ENCODE measurements around the gene HTR6.

Gene HTR6

GRCh38 chr1:19661721-19662228, 2.9 kb upstream of the HTR6 start:
- ChIA-PET CTCF (interaction anchor here (0.6 to 1.9 kb wide), 15 partner anchors 11 to 1282 kb away, joined by 3 to 15 read pairs (median 4); no protein-coding TSS in a partner anchor), POLR2A (ENCODE audit: low non-redundant PET) (no interaction called here)
- H3K27ac ChIP-seq, result no peak overlapping the region
- TF ChIP-seq, protein P1, sequence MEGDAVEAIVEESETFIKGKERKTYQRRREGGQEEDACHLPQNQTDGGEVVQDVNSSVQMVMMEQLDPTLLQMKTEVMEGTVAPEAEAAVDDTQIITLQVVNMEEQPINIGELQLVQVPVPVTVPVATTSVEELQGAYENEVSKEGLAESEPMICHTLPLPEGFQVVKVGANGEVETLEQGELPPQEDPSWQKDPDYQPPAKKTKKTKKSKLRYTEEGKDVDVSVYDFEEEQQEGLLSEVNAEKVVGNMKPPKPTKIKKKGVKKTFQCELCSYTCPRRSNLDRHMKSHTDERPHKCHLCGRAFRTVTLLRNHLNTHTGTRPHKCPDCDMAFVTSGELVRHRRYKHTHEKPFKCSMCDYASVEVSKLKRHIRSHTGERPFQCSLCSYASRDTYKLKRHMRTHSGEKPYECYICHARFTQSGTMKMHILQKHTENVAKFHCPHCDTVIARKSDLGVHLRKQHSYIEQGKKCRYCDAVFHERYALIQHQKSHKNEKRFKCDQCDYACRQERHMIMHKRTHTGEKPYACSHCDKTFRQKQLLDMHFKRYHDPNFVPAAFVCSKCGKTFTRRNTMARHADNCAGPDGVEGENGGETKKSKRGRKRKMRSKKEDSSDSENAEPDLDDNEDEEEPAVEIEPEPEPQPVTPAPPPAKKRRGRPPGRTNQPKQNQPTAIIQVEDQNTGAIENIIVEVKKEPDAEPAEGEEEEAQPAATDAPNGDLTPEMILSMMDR (conservative IDR thresholded peaks at IDR 0.05; ENCODE audit: low read depth), result peak; percentile 71
- no peak for DNase-seq (ENCODE audit: low spot score)

DNA sequence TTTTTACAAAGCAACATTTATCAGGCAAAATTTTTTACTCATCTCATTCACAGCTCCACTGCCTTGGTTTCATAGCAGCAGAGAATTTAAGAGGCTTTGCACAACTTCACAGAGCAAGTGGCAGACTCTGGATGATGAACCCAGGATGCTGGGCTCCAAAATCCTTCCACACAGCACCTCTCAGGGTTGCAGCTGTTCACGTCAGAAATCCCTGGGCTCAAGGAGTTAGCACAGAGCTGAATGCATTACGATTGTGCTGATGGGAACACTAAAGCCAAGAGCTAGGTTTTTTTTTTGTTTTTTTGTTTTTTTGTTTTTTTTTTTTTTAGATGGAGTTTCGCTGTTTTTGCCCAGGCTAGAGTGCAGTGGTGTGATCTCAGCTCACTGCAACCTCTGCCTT, 2.4 kb upstream of the HTR6 start:
- POLR2A ChIA-PET (ENCODE audit: low non-redundant PET), result no interaction called here
- no peak for DNase-seq (ENCODE audit: low spot score)
- no peak overlapping the region for H3K27ac ChIP-seq
- CTCF ChIA-PET, result interaction anchor here (0.6 to 1.7 kb wide), 9 partner anchors 11 to 930 kb away, joined by 3 to 15 read pairs (median 4); no protein-coding TSS in a partner anchor
- TF ChIP-seq, protein P1 (conservative IDR thresholded peaks at IDR 0.05; ENCODE audit: low read depth), result no peak

DNA sequence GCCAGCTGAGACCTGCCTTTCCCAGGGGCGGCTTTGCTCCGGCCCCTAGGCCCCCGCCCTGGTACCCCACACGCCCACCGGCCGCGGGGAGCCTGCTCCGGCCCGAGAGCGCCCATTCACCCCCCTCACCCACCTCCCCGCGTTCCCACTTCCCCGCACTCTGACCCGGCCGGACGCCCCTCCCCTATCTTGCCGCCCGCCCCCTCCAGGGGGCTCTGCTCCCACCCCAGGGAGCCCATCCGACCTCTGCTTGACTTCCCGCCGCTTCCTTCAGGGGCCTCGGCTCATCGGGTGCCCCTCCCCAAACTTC, 466 bp downstream of the HTR6 start:
- no peak overlapping the region for H3K27ac ChIP-seq
- TF ChIP-seq, protein P1 (conservative IDR thresholded peaks at IDR 0.05; ENCODE audit: low read depth), result no peak
- CTCF ChIA-PET, result interaction anchor here (0.9 kb wide), 1 partner anchor 11 kb away, joined by 3 read pairs; no protein-coding TSS in a partner anchor
- DNase-seq (ENCODE audit: low spot score), result no peak
- POLR2A ChIA-PET (ENCODE audit: low non-redundant PET), result no interaction called here

GRCh38 chr1:19665496-19666465, 1.1 kb downstream of the HTR6 start:
- no peak overlapping the region for H3K27ac ChIP-seq
- ChIA-PET CTCF (interaction anchor here (0.7 kb wide), 1 partner anchor 343 kb away, joined by 3 read pairs; no protein-coding TSS in a partner anchor), POLR2A (ENCODE audit: low non-redundant PET) (no interaction called here)
- TF ChIP-seq, protein P1 (conservative IDR thresholded peaks at IDR 0.05; ENCODE audit: low read depth), result no peak
- no peak for DNase-seq (ENCODE audit: low spot score)

GRCh38 chr1:19668888-19669287, 4.2 kb downstream of the HTR6 start:
- CTCF ChIA-PET, result interaction anchor here (1.1 to 1.8 kb wide), 2 partner anchors 10 to 15 kb away, joined by 3 to 6 read pairs; no protein-coding TSS in a partner anchor
- TF ChIP-seq, protein P1 (conservative IDR thresholded peaks at IDR 0.05; ENCODE audit: low read depth), result no peak
- POLR2A ChIA-PET (ENCODE audit: low non-redundant PET), result interaction anchor here (0.5 kb wide), 1 partner anchor 14 kb away, joined by 3 read pairs; no protein-coding TSS in a partner anchor
- DNase-seq (ENCODE audit: low spot score), result no peak
- no peak overlapping the region for H3K27ac ChIP-seq

DNA sequence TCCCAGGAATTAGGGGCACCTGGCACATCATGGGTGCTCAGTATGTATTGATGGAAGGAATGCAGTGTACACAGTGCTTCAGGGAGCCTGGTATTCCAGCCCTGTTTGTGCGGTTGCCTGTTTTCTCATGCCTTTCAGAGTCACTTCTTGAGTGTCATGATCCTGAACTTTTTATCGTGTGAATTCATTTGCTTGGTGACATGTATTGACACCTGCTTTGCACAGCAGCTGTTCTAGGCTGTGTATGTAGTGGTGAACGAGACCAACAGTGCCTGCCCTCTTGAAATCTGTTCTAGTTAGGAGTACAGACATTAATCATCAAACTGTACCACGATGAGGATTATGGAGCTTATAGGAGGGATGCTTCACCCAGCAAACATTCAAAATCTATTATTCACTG, 6.1 kb downstream of the HTR6 start:
- H3K27ac ChIP-seq, result no peak overlapping the region
- ChIA-PET POLR2A (ENCODE audit: low non-redundant PET) (no interaction called here), CTCF (interaction anchor here (0.6 kb wide), 1 partner anchor 326 kb away, joined by 4 read pairs; no protein-coding TSS in a partner anchor)
- no peak for DNase-seq (ENCODE audit: low spot score)
- TF ChIP-seq, protein P1 (conservative IDR thresholded peaks at IDR 0.05; ENCODE audit: low read depth), result no peak
